GM21528 (cell line): ENCODE data around the gene TTF1.
A peak's percentile ranks its signal among the peaks of the same experiment; 100 is the strongest.

Experiments used
- ATAC-seq: cut with Tn5 transposase; IDR thresholded peaks from one replicate; pipeline ENCODE4 v1.9.1; 2021; ENCODE audit warnings: mild to moderate bottlenecking, moderate library complexity; ENCODE audit not compliant: unreplicated experiment, low FRiP score

The TTF1 gene

GRCh38 chr9:132369421-132369820 is 37.2 kb downstream of the TTF1 start:
- no peak for ATAC-seq

GRCh38 chr9:132367613-132368313 is 38.9 kb downstream of the TTF1 start:
- no peak for ATAC-seq

GRCh38 chr9:132366481-132366880 is 40.2 kb downstream of the TTF1 start:
- no peak for ATAC-seq

GRCh38 chr9:132365986-132366385 is 40.7 kb downstream of the TTF1 start:
- no peak for ATAC-seq

GRCh38 chr9:132364068-132364467 is 42.6 kb downstream of the TTF1 start:
- no peak for ATAC-seq

GRCh38 chr9:132357764-132358163 is 48.9 kb downstream of the TTF1 start:
- no peak for ATAC-seq

- no peak for ATAC-seq
Observed at GRCh38 chr9:132356324-132356924, 50.2 kb downstream of the TTF1 start.

GRCh38 chr9:132354637-132355355 is 51.8 kb downstream of the TTF1 start, which contains the start of gene SETX:
Gene SETX, minus strand, starts transcription at chr9:132354986. Its CDS starts 5,558 bp downstream, at chr9:132349428.
- peak; percentile 80 for ATAC-seq

- ATAC-seq, result no peak
Observed at GRCh38 chr9:132351404-132352045, 55.1 kb downstream of the TTF1 start.

GRCh38 chr9:132350861-132351315 is 55.8 kb downstream of the TTF1 start:
- no peak for ATAC-seq

- no peak for ATAC-seq
Observed at GRCh38 chr9:132348676-132349075, 58.0 kb downstream of the TTF1 start.

- no peak for ATAC-seq
Observed at GRCh38 chr9:132346177-132346576, 60.5 kb downstream of the TTF1 start.

- no peak for ATAC-seq
Observed at GRCh38 chr9:132341177-132341840, 65.3 kb downstream of the TTF1 start.

GRCh38 chr9:132334364-132334763 is 72.3 kb downstream of the TTF1 start:
- no peak for ATAC-seq

- no peak for ATAC-seq
Observed at GRCh38 chr9:132333556-132333955, 73.1 kb downstream of the TTF1 start.

- no peak for ATAC-seq
Observed at GRCh38 chr9:132328580-132328979, 78.1 kb downstream of the TTF1 start.

GRCh38 chr9:132327537-132327936 is 79.1 kb downstream of the TTF1 start:
- no peak for ATAC-seq
